C4-2B (cell line): ENCODE data around the gene MICAL1.
A peak's percentile ranks its signal among the peaks of the same experiment; 100 is the strongest.

ENCODE experiments used
- H3K27ac ChIP-seq: fragments of 450-650 bp; 2 replicates; pipeline ENCODE4 v1.5.1; 2017
- ZFX ChIP-seq: fragments of 450-650 bp; IDR thresholded peaks from 2 replicates; pipeline ENCODE4 v1.6.1; 2017
- TF ChIP-seq, protein P1 (sequence below): fragments of 450-650 bp; conservative IDR thresholded peaks from 2 replicates; pipeline ENCODE4 v1.5.1; 2017; ENCODE audit warnings: mild to moderate bottlenecking

Gene MICAL1

DNA sequence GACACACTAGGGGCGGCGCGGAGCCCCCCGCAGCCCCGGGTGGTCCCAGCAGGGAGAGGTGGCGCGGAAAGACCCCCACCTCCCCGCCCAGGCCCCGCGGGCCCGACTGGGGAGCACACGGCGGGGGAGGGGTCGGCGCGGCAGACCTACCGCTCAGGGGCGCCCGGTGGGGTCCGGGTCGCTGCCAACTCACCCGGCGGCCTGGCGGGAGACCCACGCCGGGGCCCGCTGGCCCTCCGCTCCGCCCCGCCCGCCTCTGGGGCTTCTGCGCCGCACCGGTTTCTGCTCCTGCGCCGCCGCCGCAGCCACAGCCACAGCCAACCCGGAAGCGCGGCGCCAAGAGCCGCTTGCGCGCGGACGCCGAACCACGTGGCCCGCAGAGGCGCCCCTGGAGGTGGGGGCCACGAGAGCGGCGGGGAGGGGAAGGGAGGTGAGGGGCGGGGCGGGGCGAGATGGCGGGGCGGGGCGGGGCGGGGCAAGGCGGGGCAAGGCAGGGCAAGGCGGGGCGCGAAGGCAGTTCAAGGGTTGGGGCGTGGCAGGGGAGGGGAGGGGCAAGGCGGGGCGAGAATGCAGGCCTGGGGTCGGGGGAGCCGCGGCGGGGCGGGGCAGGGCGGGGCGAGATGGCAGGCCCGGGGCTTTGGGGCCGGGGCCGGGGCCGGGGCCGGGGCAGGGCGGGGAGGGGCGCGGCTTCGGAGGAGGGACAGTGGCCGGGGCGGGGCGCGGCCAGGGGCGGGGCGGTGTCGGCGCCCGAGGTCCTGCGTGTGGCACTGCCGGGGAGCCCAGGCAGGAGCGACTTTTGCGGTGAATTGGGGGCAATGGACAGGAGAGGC is 27.5 kb upstream of the MICAL1 start, which contains the start of gene ZBTB24:
Gene ZBTB24 (minus strand): TSS at position 315 of the 830 bp plus-strand sequence. CDS start 1,193 bp downstream, outside the sequence.
- TF ChIP-seq ZFX = peak; percentile 70
- TF ChIP-seq, protein P1, sequence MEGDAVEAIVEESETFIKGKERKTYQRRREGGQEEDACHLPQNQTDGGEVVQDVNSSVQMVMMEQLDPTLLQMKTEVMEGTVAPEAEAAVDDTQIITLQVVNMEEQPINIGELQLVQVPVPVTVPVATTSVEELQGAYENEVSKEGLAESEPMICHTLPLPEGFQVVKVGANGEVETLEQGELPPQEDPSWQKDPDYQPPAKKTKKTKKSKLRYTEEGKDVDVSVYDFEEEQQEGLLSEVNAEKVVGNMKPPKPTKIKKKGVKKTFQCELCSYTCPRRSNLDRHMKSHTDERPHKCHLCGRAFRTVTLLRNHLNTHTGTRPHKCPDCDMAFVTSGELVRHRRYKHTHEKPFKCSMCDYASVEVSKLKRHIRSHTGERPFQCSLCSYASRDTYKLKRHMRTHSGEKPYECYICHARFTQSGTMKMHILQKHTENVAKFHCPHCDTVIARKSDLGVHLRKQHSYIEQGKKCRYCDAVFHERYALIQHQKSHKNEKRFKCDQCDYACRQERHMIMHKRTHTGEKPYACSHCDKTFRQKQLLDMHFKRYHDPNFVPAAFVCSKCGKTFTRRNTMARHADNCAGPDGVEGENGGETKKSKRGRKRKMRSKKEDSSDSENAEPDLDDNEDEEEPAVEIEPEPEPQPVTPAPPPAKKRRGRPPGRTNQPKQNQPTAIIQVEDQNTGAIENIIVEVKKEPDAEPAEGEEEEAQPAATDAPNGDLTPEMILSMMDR = no peak
- H3K27ac ChIP-seq = peak within 1 kb of the TSS; percentile 98

DNA sequence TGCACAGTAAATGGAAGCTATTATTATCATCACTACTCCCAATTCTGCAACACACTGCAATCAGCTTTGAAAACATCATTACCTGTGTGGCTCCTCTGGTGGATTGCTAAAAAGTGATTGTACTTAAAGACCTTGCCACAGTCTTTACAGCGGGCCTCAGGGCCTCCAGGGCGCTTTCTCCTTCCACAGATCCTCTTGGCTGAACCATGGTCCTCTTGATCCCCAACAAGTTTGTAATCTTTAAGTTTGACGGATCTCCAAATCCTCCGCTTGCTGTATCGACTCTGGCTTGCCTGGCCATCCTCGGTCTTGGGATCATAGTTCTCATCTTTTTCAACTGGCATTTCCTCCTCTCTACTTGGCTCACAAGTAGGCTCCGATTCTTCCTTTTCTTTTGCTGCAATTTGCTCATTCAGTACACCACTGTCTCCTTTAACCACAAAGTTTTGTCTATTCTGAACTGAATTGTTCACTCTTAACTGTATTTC is 25.5 kb upstream of the MICAL1 start:
- H3K27ac ChIP-seq = no peak overlapping the region
- TF ChIP-seq ZFX = no peak

DNA sequence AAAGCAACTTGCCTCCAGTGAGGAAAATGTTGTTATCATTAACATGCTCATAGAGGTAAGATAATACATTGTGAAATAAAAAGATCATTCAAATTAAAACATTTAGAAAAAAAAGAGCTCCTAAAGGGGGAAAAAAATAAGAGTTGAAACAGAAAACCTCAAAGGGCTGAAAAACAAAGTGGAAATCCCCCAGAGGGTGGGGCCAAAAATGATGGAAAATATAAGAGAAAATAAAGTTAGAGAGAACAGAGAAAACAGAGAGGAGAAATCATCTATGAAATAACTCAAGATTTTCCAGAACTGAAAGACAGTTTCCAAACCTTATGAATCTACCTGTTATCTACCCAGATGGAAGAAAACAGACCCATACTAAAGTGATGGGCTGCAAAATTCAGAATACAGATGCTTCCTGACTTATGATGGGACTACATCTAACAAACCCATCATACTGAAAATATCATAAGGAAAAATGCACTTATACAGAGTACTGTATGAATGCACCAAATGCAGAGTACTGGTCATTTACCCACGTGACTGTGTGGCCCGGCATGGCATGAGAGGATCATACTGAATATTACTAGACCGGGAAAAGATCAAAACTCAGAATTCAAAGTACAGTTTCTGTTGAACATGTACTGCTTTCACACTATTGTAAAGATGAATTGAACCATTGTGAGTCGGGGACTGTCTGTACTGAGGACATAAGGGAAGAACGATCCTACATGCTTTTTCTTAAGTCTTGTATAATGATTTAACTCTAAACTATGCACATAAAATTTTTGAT is 23.5 kb upstream of the MICAL1 start:
- TF ChIP-seq, protein P1 = no peak
- no peak for TF ChIP-seq ZFX
- no peak overlapping the region for H3K27ac ChIP-seq

DNA sequence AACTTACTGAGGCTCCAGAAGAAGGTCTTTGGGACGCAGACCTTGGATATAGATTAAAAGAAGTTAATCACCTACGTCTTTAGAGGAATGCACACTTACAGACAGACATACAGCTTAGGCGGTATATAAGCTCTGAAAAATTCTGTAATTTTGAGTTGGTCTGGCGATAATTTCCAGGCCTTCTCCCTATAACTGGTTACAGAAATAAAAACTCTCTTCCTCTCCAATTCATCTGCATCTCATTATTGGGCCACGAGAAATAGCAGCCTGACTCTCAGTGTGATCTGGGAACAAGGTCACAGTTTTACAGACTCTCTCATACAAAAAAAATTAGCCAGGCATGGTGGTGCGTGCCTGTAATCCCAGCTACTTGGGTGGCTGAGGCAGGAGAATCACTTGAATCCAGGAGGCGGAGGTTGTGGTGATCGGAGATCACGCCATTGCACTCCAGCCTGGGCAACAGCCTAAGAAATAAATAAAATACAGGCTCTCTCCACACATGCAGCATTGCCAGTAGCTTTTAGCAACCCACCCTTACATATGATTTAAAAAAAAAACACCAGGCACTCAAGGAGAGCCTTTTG is 22.7 kb upstream of the MICAL1 start:
- no peak for TF ChIP-seq ZFX
- TF ChIP-seq, protein P1 = no peak
- H3K27ac ChIP-seq = no peak overlapping the region

DNA sequence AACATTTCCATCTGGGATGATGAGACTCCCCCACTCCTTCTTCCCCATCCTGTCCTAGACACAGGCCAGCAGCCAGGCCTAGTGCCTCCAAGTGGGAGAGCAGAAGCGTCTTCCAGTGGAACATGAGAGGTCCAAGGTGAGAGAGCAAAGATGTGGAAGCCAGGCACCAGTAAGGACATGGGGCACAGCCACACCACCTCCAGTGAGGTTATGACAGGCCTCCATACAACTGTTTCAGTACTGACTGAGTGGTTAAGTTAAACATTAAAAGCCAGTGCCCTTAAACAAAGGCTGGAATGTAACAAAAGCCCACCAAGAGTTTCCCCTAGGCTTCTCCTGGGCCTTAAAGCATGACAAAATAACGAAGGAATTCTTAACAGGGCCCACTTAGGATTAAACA is 22.2 kb upstream of the MICAL1 start:
- H3K27ac ChIP-seq = peak overlapping the region; percentile 58; the same call in 1 of the 2 replicates
- TF ChIP-seq, protein P1 = no peak
- TF ChIP-seq ZFX = no peak

DNA sequence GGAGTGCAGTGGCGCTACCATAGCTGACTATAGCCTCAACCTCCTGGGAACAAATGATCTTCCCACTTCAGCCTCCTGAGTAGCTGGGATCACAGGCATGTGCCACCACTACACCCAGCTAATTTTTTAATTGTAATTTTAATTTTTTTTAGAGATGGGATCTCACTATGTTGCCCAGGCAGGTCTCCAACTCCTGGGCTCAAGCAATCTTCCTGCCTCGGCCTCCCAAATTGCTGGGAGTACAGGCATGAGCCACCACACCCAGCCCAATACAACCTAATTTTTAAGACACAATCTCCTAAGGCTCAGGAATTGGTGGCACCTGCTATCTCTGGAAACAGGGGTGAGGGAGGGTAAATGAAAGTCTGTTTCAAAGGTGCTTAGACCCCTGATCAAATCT is 21.6 kb upstream of the MICAL1 start:
- peak overlapping the region; percentile 58; the same call in 1 of the 2 replicates for H3K27ac ChIP-seq
- TF ChIP-seq ZFX = no peak
- TF ChIP-seq, protein P1 = no peak

DNA sequence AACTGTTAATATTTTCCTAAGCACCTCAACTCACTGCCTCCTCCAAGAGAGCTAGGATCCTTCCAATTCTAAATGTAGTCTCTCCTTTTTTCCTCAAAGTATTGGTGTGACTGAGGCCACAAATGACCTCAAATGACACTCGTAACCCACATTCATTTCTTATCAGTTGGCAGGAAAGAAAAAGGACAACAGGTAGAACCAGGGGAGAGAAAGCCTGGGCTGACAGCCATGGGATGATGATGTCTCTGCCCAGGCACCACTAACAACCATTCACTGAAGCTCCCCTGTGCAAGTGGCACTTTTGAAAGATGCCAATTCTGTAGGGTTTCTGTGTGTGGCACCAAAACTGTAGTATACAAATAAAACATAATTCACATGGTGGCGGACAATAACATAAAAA is 20.1 kb upstream of the MICAL1 start:
- peak overlapping the region; percentile 35; the same call in 1 of the 2 replicates for H3K27ac ChIP-seq
- no peak for TF ChIP-seq ZFX
- TF ChIP-seq, protein P1 = no peak
